Non-pigmented ciliary epithelial cell (primary cell): ENCODE measurements around the gene SOWAHB.
"Not testable (repeated sequence)": the region's sequence is repeated elsewhere in the genome, so short reads cannot be mapped to it uniquely, and the experiment has no call there.

Source experiments
- DNase-seq: peaks from one replicate; pipeline ENCODE4 v3.0.0-alpha.2; 2010; ENCODE audit warnings: low read depth

The SOWAHB gene

GRCh38 chr4:76895619-76896018 lies 2.3 kb downstream of the SOWAHB start:
- no peak for DNase-seq

- no peak for DNase-seq
Measured at GRCh38 chr4:76894537-76895255, 3.2 kb downstream of the SOWAHB start.

GRCh38 chr4:76892601-76893000 lies 5.3 kb downstream of the SOWAHB start:
- no peak for DNase-seq

GRCh38 chr4:76892001-76892400 lies 5.9 kb downstream of the SOWAHB start:
- no peak for DNase-seq

GRCh38 chr4:76886848-76887441 lies 11.0 kb downstream of the SOWAHB start:
- DNase-seq, result no peak

- DNase-seq, result no peak
Measured at GRCh38 chr4:76886214-76886613, 11.7 kb downstream of the SOWAHB start.

- peak; percentile 81 for DNase-seq
Measured at GRCh38 chr4:76883147-76883546, 14.8 kb downstream of the SOWAHB start.

GRCh38 chr4:76882630-76883029 lies 15.3 kb downstream of the SOWAHB start:
- no peak for DNase-seq

GRCh38 chr4:76881375-76881774 lies 16.6 kb downstream of the SOWAHB start:
- no peak for DNase-seq

- DNase-seq, result no peak
Measured at GRCh38 chr4:76879731-76880364, 18.1 kb downstream of the SOWAHB start.

- DNase-seq, result not testable (repeated sequence)
Measured at GRCh38 chr4:76878641-76879165, 19.2 kb downstream of the SOWAHB start.

GRCh38 chr4:76874176-76874575 lies 23.8 kb downstream of the SOWAHB start:
- DNase-seq, result no peak

GRCh38 chr4:76873495-76873894 lies 24.4 kb downstream of the SOWAHB start:
- DNase-seq, result no peak

GRCh38 chr4:76872556-76872955 lies 25.4 kb downstream of the SOWAHB start:
- DNase-seq, result no peak

- not testable (repeated sequence) for DNase-seq
Measured at GRCh38 chr4:76868780-76869179, 29.2 kb downstream of the SOWAHB start.

- DNase-seq, result no peak
Measured at GRCh38 chr4:76867880-76868655, 29.9 kb downstream of the SOWAHB start.

GRCh38 chr4:76867377-76867776 lies 30.6 kb downstream of the SOWAHB start:
- no peak for DNase-seq

GRCh38 chr4:76866641-76867040 lies 31.3 kb downstream of the SOWAHB start:
- no peak for DNase-seq

GRCh38 chr4:76858319-76858718 lies 39.6 kb downstream of the SOWAHB start:
- no peak for DNase-seq

- DNase-seq, result no peak
Measured at GRCh38 chr4:76857074-76857409, 40.9 kb downstream of the SOWAHB start.

GRCh38 chr4:76856243-76857073 lies 41.5 kb downstream of the SOWAHB start:
- no peak for DNase-seq

- no peak for DNase-seq
Measured at GRCh38 chr4:76854858-76855257, 43.1 kb downstream of the SOWAHB start.
